ENCODE measurements around the gene ZSCAN10.

The ZSCAN10 gene

DNA sequence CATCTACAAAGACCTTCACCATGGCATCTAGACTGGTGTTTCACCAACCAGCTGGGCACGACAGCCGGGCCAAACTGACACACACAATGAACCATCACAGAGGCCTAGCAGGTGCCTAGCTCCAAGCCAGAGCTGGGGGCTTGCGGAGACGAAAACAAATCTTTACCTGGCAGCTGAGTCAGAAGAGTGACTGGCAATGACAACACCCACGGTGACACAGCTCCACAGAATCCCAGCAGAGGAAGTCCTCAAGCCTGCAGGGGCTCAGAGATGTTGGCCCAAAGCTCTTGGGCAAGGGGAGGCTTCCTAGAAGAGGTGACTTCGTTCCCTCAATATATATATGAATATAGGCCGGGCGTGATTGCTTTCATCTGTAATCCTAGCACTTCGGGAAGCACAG, 47.6 kb downstream of the ZSCAN10 start:
- in situ Hi-C loops (cut with MboI; ENCODE audit: low pct_unique_long_range_greater_than_20kb, low sequenced_read_pairs, unreplicated experiment): no loop called here
- peak; percentile 14 for DNase-seq (ENCODE audit: low spot score)
- TF ChIP-seq, protein P1, sequence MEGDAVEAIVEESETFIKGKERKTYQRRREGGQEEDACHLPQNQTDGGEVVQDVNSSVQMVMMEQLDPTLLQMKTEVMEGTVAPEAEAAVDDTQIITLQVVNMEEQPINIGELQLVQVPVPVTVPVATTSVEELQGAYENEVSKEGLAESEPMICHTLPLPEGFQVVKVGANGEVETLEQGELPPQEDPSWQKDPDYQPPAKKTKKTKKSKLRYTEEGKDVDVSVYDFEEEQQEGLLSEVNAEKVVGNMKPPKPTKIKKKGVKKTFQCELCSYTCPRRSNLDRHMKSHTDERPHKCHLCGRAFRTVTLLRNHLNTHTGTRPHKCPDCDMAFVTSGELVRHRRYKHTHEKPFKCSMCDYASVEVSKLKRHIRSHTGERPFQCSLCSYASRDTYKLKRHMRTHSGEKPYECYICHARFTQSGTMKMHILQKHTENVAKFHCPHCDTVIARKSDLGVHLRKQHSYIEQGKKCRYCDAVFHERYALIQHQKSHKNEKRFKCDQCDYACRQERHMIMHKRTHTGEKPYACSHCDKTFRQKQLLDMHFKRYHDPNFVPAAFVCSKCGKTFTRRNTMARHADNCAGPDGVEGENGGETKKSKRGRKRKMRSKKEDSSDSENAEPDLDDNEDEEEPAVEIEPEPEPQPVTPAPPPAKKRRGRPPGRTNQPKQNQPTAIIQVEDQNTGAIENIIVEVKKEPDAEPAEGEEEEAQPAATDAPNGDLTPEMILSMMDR (IDR thresholded peaks at IDR 0.05; ENCODE audit: extremely low read depth, insufficient read depth, missing control alignments): no peak

DNA sequence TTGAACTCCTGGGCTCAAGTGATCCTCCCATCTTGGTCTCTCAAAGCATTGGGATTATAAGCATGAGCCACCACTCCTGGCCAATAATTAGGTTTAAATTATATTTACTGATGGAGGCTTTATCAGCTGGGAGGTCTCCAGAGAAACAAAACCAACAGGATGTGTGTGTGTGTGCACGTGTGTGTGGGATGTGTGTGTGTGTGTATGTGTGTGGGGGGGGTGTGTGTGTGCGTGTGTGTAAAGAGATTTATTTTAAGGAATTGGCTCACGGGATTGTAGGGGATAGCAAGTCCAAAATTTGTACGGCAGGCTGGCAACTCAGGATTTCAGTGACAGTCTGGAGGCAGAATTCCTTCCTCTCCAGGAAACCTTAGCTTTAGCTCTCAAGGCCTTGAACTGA, 48.1 kb downstream of the ZSCAN10 start:
- TF ChIP-seq, protein P1 (IDR thresholded peaks at IDR 0.05; ENCODE audit: extremely low read depth, insufficient read depth, missing control alignments): no peak
- DNase-seq (ENCODE audit: low spot score): no peak
- in situ Hi-C loops (cut with MboI; ENCODE audit: low pct_unique_long_range_greater_than_20kb, low sequenced_read_pairs, unreplicated experiment): no loop called here

DNA sequence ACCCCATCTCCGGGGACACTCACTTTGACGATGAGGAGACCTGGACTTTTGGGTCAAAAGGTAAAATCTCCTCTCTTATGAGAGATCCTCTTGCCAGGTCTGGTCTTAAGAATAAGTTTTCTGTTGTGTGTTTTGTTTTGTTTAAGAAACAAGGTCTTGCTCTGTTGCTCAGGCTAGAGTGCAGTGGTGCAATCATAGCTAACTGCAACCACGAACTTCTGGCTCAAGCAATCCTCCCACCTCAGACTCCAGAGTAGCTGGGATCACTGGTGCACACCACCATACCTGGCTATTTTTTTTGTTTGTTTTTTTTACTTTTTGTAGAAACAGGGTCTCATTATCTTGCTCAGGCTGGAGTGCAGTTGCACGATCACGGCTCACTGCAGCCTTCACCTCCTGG, 48.6 kb downstream of the ZSCAN10 start:
- in situ Hi-C loops (cut with MboI; ENCODE audit: low pct_unique_long_range_greater_than_20kb, low sequenced_read_pairs, unreplicated experiment): no loop called here

DNA sequence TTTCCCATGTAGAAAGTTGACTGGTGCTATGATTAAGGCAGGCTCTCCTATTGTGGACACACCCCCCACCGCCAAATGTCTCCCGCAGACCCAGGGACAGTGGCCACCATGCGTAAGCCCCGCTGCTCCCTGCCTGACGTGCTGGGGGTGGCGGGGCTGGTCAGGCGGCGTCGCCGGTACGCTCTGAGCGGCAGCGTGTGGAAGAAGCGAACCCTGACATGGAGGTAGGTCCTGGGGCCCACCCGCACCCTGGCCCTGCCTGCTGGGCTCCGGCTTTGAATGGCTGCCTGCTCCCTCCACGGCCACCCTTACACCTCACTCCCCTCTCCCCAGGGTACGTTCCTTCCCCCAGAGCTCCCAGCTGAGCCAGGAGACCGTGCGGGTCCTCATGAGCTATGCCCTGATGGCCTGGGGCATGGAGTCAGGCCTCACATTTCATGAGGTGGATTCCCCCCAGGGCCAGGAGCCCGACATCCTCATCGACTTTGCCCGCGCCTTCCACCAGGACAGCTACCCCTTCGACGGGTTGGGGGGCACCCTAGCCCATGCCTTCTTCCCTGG, 49.1 kb downstream of the ZSCAN10 start:
- in situ Hi-C loops (cut with MboI; ENCODE audit: low pct_unique_long_range_greater_than_20kb, low sequenced_read_pairs, unreplicated experiment): no loop called here
- peak; percentile 9 for DNase-seq (ENCODE audit: low spot score)
- TF ChIP-seq, protein P1 (IDR thresholded peaks at IDR 0.05; ENCODE audit: extremely low read depth, insufficient read depth, missing control alignments): no peak

More for the DNA sequence above, 48.6 kb downstream of the ZSCAN10 start:
- TF ChIP-seq, protein P1 (IDR thresholded peaks at IDR 0.05; ENCODE audit: extremely low read depth, insufficient read depth, missing control alignments): no peak
- DNase-seq (ENCODE audit: low spot score): no peak

DNA sequence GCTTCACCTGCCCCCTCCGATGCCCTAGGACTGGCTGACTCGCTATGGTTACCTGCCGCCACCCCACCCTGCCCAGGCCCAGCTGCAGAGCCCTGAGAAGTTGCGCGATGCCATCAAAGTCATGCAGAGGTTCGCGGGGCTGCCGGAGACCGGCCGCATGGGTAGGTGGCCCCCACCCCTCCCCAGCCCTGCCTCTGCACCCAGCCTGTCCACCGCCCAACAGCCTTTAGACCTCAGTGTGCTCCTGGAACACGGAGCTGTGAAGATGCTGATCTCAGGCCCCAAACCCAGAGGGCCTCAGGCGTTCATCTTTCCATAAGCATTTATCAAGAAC, 51.7 kb downstream of the ZSCAN10 start:
- no peak for DNase-seq (ENCODE audit: low spot score)
- TF ChIP-seq, protein P1 (IDR thresholded peaks at IDR 0.05; ENCODE audit: extremely low read depth, insufficient read depth, missing control alignments): no peak
- in situ Hi-C loops (cut with MboI; ENCODE audit: low pct_unique_long_range_greater_than_20kb, low sequenced_read_pairs, unreplicated experiment): no loop called here

DNA sequence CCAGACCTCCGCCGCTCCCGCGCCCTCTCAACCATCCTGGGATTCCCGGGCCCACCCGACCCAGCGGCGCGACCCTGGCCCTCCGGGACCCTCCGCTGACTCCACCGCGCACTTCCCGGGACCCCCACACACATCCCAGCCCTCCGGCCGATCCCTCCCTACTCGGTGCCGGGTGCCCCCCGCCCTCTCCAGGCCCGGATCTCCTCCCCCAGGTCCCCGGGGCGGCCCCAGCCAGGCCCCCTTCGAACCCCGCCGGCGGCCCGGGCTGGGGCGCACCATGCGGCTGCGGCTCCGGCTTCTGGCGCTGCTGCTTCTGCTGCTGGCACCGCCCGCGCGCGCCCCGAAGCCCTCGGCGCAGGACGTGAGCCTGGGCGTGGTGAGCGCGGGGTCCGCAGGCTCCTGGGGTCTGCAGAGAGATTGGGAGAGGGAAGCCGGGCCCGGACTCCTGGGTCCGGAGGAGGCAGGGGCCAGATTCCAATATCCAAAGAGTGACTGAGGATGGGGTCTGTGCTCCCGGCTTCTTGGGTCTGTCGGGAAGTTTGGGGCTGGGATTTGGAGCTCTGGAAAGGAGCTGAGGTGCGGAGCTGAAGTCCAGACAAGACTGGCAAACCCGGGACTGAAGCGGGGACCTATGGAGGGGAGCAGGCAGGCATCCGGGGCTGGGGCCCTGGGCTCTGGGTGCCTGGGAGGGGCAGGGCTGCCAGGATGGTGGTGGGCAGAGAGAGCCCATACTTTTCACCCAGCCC, 52.3 kb downstream of the ZSCAN10 start:
- TF ChIP-seq, protein P1 (IDR thresholded peaks at IDR 0.05; ENCODE audit: extremely low read depth, insufficient read depth, missing control alignments): no peak
- DNase-seq (ENCODE audit: low spot score): peak; percentile 67
- in situ Hi-C loops (cut with MboI; ENCODE audit: low pct_unique_long_range_greater_than_20kb, low sequenced_read_pairs, unreplicated experiment): no loop called here

All from GM13977 (cell line).